HG02610 (cell line): ENCODE data around the gene IER3IP1.
"Not testable (repeated sequence)": the region's sequence is repeated elsewhere in the genome, so short reads cannot be mapped to it uniquely, and the experiment has no call there.

Source experiments
- ATAC-seq: cut with Tn5 transposase; IDR thresholded peaks from one replicate; pipeline ENCODE4 v1.9.1; 2021; ENCODE audit warnings: mild to moderate bottlenecking, moderate library complexity; ENCODE audit not compliant: unreplicated experiment

The IER3IP1 gene

GRCh38 chr18:47175898-47176575 lies at the start of gene IER3IP1:
Gene IER3IP1, minus strand, starts transcription at chr18:47176364. Its CDS starts 87 bp downstream, at chr18:47176277.
- peak; percentile 82 for ATAC-seq

- ATAC-seq, result no peak
These were observed 39.5 kb upstream of the IER3IP1 start for GRCh38 chr18:47215554-47216138.

- no peak for ATAC-seq
These were observed 33.0 kb upstream of the IER3IP1 start for GRCh38 chr18:47209171-47209570.

GRCh38 chr18:47206945-47207637 lies 30.9 kb upstream of the IER3IP1 start:
- no peak for ATAC-seq

GRCh38 chr18:47204908-47205522 lies 28.9 kb upstream of the IER3IP1 start:
- no peak for ATAC-seq

GRCh38 chr18:47203626-47204464 lies 27.7 kb upstream of the IER3IP1 start:
- ATAC-seq, result no peak

GRCh38 chr18:47195961-47196360 lies 19.8 kb upstream of the IER3IP1 start:
- not testable (repeated sequence) for ATAC-seq

- ATAC-seq, result no peak
These were observed 15.8 kb upstream of the IER3IP1 start for GRCh38 chr18:47191961-47192360.

- ATAC-seq, result no peak
These were observed 11.6 kb upstream of the IER3IP1 start for GRCh38 chr18:47187721-47188120.

- ATAC-seq, result no peak
These were observed 8.4 kb upstream of the IER3IP1 start for GRCh38 chr18:47184419-47185050.

- not testable (repeated sequence) for ATAC-seq
These were observed 6.0 kb upstream of the IER3IP1 start for GRCh38 chr18:47182156-47182555.

GRCh38 chr18:47180765-47181164 lies 4.6 kb upstream of the IER3IP1 start:
- no peak for ATAC-seq

GRCh38 chr18:47179520-47179919 lies 3.4 kb upstream of the IER3IP1 start:
- ATAC-seq, result no peak

GRCh38 chr18:47175283-47175897 lies 774 bp downstream of the IER3IP1 start:
- no peak for ATAC-seq

GRCh38 chr18:47174545-47175116 lies 1.5 kb downstream of the IER3IP1 start:
- no peak for ATAC-seq

- no peak for ATAC-seq
These were observed 3.7 kb downstream of the IER3IP1 start for GRCh38 chr18:47172476-47172875.

- no peak for ATAC-seq
These were observed 7.3 kb downstream of the IER3IP1 start for GRCh38 chr18:47168913-47169312.

- no peak for ATAC-seq
These were observed 7.7 kb downstream of the IER3IP1 start for GRCh38 chr18:47168509-47168908.

- no peak for ATAC-seq
These were observed 9.9 kb downstream of the IER3IP1 start for GRCh38 chr18:47166294-47166693.
